ENCODE measurements around the gene PDHB.

PDHB gene

DNA sequence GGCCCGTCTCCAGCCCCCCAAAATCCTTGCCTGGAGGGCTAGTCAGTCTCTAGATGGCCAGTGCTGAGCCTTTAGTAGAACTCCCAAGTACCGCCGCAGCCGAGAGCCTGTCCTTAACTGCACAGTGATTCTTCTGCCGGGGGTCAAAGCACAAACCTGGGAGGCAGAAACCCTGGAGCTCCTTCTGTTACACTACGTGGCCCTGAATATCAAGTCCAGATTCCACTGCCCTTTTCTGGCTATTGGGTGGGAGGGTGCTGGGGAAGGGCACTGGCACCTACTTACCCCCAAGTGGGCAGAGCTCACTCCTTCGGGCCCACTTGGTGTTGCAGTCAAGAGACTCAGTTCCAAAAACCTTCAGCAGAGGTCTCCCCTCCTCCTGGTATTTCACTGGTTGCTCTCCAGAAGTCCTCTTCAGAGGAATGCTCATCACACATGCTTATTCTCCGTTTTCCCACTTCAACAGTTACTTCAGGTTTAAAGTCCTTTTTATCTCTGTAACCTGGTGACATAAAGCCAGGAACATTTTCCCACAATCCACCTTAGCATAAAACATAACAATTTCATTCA is 10.8 kb downstream of the PDHB start:
- Histone ChIP-seq H3K27me3 (ENCODE audit: insufficient read depth, poor library complexity, severe bottlenecking) (no peaks in the 10 kb centered on the region), H3K4me3 (replicated peaks; ENCODE audit: insufficient read depth, low read length) (no peak overlapping the region), H3K27ac (replicated peaks) (no peak overlapping the region)
- DNase-seq (ENCODE audit: low read depth in 1 of 2, low spot score in 1 of 2) = no peak
- no peak for TF ChIP-seq SPI1 (IDR thresholded peaks at IDR 0.05; ENCODE audit: borderline replicate concordance, low read depth)

DNA sequence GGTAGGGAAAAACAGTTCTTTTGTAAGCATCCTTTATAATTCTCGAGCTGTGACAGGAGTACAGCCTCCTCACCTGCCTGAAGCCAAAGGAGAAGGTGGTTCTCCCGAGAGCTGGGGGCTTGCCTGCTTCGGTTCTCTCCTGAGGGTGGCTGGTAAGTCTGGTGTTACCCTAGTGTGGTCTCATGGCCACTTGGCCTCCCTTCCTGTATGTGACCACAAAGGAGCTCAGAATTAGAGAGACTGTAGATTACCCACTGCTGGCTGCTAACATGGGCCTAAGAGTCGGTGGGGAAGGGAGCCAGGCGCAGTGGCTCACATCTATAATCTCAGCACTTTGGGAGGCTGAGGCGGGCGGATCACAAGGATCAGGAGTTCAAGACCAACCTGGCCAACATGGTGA is 12.6 kb downstream of the PDHB start:
- Histone ChIP-seq H3K27ac (replicated peaks) (no peak overlapping the region), H3K4me3 (replicated peaks; ENCODE audit: insufficient read depth, low read length) (no peak overlapping the region), H3K27me3 (ENCODE audit: insufficient read depth, poor library complexity, severe bottlenecking) (no peaks in the 10 kb centered on the region)
- DNase-seq (ENCODE audit: low read depth in 1 of 2, low spot score in 1 of 2) = no peak
- TF ChIP-seq, protein P1, sequence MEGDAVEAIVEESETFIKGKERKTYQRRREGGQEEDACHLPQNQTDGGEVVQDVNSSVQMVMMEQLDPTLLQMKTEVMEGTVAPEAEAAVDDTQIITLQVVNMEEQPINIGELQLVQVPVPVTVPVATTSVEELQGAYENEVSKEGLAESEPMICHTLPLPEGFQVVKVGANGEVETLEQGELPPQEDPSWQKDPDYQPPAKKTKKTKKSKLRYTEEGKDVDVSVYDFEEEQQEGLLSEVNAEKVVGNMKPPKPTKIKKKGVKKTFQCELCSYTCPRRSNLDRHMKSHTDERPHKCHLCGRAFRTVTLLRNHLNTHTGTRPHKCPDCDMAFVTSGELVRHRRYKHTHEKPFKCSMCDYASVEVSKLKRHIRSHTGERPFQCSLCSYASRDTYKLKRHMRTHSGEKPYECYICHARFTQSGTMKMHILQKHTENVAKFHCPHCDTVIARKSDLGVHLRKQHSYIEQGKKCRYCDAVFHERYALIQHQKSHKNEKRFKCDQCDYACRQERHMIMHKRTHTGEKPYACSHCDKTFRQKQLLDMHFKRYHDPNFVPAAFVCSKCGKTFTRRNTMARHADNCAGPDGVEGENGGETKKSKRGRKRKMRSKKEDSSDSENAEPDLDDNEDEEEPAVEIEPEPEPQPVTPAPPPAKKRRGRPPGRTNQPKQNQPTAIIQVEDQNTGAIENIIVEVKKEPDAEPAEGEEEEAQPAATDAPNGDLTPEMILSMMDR (IDR thresholded peaks at IDR 0.05; ENCODE audit: insufficient read depth, low read length) = no peak
- TF ChIP-seq GABPA (IDR thresholded peaks at IDR 0.05; ENCODE audit: low read depth) = no peak
- no peak for TF ChIP-seq POLR2AphosphoS5 (IDR thresholded peaks at IDR 0.05; ENCODE audit: low read depth)
- no peak for TF ChIP-seq SPI1 (IDR thresholded peaks at IDR 0.05; ENCODE audit: borderline replicate concordance, low read depth)
- TF ChIP-seq, protein P2, sequence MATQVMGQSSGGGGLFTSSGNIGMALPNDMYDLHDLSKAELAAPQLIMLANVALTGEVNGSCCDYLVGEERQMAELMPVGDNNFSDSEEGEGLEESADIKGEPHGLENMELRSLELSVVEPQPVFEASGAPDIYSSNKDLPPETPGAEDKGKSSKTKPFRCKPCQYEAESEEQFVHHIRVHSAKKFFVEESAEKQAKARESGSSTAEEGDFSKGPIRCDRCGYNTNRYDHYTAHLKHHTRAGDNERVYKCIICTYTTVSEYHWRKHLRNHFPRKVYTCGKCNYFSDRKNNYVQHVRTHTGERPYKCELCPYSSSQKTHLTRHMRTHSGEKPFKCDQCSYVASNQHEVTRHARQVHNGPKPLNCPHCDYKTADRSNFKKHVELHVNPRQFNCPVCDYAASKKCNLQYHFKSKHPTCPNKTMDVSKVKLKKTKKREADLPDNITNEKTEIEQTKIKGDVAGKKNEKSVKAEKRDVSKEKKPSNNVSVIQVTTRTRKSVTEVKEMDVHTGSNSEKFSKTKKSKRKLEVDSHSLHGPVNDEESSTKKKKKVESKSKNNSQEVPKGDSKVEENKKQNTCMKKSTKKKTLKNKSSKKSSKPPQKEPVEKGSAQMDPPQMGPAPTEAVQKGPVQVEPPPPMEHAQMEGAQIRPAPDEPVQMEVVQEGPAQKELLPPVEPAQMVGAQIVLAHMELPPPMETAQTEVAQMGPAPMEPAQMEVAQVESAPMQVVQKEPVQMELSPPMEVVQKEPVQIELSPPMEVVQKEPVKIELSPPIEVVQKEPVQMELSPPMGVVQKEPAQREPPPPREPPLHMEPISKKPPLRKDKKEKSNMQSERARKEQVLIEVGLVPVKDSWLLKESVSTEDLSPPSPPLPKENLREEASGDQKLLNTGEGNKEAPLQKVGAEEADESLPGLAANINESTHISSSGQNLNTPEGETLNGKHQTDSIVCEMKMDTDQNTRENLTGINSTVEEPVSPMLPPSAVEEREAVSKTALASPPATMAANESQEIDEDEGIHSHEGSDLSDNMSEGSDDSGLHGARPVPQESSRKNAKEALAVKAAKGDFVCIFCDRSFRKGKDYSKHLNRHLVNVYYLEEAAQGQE (IDR thresholded peaks at IDR 0.05; ENCODE audit: insufficient replicate concordance, low read depth) = no peak

DNA sequence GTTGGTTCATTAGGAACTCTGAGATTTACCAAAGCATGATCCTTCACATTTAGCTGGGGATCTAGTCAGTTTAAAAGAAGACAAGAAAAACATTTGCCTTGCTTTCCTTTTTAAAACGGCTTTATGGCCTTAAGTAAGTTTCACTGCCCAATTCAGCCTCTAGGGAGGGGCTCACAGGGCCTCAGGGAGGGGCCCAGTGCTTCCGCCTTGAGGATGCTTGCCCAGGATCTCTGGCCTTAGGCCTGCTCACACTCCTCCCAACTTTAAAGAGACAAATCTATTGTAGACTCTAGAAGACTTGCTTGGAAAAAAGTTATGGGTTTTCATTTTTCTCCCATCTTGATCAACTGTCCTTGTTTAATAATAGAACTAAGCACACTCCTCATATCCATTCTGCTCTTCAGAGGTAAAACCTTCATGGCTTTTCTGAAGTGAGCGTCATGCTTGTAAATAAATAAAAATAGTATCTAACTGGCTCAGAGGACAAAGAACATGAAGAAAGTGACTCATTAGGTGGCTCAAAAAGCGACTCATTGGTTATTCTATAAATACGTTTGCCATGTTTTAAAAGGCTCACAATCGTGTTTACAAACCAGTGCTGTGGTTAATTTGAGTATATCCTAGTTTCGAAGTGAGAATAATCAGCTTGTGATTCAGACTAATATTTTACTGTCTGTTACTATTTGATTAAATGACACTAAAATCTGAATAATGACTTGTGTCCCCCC is 13.7 kb downstream of the PDHB start:
- no peak overlapping the region; the same call in 1 of the 2 replicates for H3K27ac ChIP-seq (replicated peaks)

More for the DNA sequence above, 13.7 kb downstream of the PDHB start:
- no peak for DNase-seq (ENCODE audit: low read depth in 1 of 2, low spot score in 1 of 2)
- H3K27me3 ChIP-seq (ENCODE audit: insufficient read depth, poor library complexity, severe bottlenecking) = no peaks in the 10 kb centered on the region
- TF ChIP-seq POLR2AphosphoS5 (IDR thresholded peaks at IDR 0.05; ENCODE audit: low read depth) (no peak), GABPA (IDR thresholded peaks at IDR 0.05; ENCODE audit: low read depth) (no peak), SPI1 (IDR thresholded peaks at IDR 0.05; ENCODE audit: borderline replicate concordance, low read depth) (no peak)
- TF ChIP-seq, protein P1 (IDR thresholded peaks at IDR 0.05; ENCODE audit: insufficient read depth, low read length) = no peak
- TF ChIP-seq, protein P2 (IDR thresholded peaks at IDR 0.05; ENCODE audit: insufficient replicate concordance, low read depth) = no peak
- H3K4me3 ChIP-seq (replicated peaks; ENCODE audit: insufficient read depth, low read length) = no peak overlapping the region
